K562 (cell line): ENCODE data around the gene CRNN.

Experiments
- ATF3 ChIP-seq, 2 experiments: fragments of 450-650 bp in 1 of 2; sonication (generic) in 1 of 2; formaldehyde crosslinking in 1 of 2; IDR thresholded peaks in 1 of 2; conservative IDR thresholded peaks in 1 of 2; 2 replicates each; pipeline versions ENCODE4 v1.6.1 to v1.8.1; 2016 to 2023; ENCODE audit warnings: mild to moderate bottlenecking in 2 of 2, moderate library complexity in 2 of 2, inconsistent platforms in 1 of 2, missing genetic modification reagents in 1 of 2
- BHLHE40 ChIP-seq: IDR thresholded peaks from 2 replicates; pipeline ENCODE4 v1.6.1; 2011; ENCODE audit warnings: low read length, improper control_type of control experiment
- CTCF ChIP-seq, 3 experiments: IDR thresholded peaks in 2 of 3; conservative IDR thresholded peaks in 1 of 3; 2 replicates each; pipeline ENCODE4 v1.5.1; 2011 to 2012; ENCODE audit warnings: low read length in 3 of 3, mild to moderate bottlenecking in 3 of 3, control low read depth in 2 of 3, improper control_type of control experiment in 1 of 3, inconsistent platforms in 1 of 3, low read depth in 1 of 3, mixed read lengths in 1 of 3, moderate library complexity in 1 of 3; ENCODE audit not compliant: insufficient read depth in 2 of 3
- E2F4 ChIP-seq: sonication (generic); formaldehyde crosslinking; IDR thresholded peaks from 2 replicates; pipeline ENCODE4 v1.8.0; 2022; ENCODE audit warnings: mild to moderate bottlenecking, low read depth, missing genetic modification reagents
- EP300 ChIP-seq: IDR thresholded peaks from 2 replicates; pipeline ENCODE4 v1.6.1; 2012; ENCODE audit warnings: low read length, improper control_type of control experiment
- MAX ChIP-seq: sonication (generic); formaldehyde crosslinking; IDR thresholded peaks from 2 replicates; pipeline ENCODE4 v1.9.0; 2022; ENCODE audit warnings: mild to moderate bottlenecking, missing genetic modification reagents
- MXI1 ChIP-seq: IDR thresholded peaks from 2 replicates; pipeline ENCODE4 v1.6.1; 2011; ENCODE audit warnings: low read depth, mild to moderate bottlenecking, improper control_type of control experiment, low read length
- PHB ChIP-seq: fragments of 250-450 bp; sonication (Bioruptor Pico); IDR thresholded peaks from 2 replicates; pipeline ENCODE4 v1.5.0; 2021
- SMARCC2 ChIP-seq: fragments of 450-650 bp; IDR thresholded peaks from 2 replicates; pipeline ENCODE4 v1.6.1; 2017; ENCODE audit warnings: antibody characterized with exemption, moderate library complexity, mild to moderate bottlenecking, low read depth
- TFE3 ChIP-seq: fragments of 450-650 bp; formaldehyde crosslinking; IDR thresholded peaks from 2 replicates; pipeline ENCODE4 v1.4.0; 2020; ENCODE audit warnings: mild to moderate bottlenecking, mixed read lengths
- ZNF146 ChIP-seq: IDR thresholded peaks from one replicate; pipeline ENCODE4 v1.6.1; 2018; ENCODE audit warnings: missing compliant biosample characterization; ENCODE audit not compliant: unreplicated experiment

- TF ChIP-seq EP300: no peak
- no peak for TF ChIP-seq CTCF (IDR thresholded peaks at IDR 0.05 in 2 of 3, conservative IDR thresholded peaks at IDR 0.05 in 1 of 3; ENCODE audit: insufficient read depth in 2 of 3, low read depth in 1 of 3, low read length in 3 of 3)
- no peak for TF ChIP-seq ATF3 (IDR thresholded peaks at IDR 0.05)
- no peak for TF ChIP-seq ATF3 (CRISPR knock-in tag; conservative IDR thresholded peaks at IDR 0.05)
- peak; percentile 65 for TF ChIP-seq TFE3
- TF ChIP-seq E2F4 (CRISPR knock-in tag): no peak
- TF ChIP-seq MXI1: no peak
- no peak for TF ChIP-seq ZNF146 (CRISPR knock-in tag)
- TF ChIP-seq SMARCC2: no peak
- no peak for TF ChIP-seq PHB (CRISPR knock-in tag)
- no peak for TF ChIP-seq BHLHE40
- TF ChIP-seq MAX (CRISPR knock-in tag): no peak
These were observed 39.6 kb downstream of the CRNN start for GRCh38 chr1:152374451-152374850.
